NCI-H748 (cell line): ENCODE data around the gene PAQR7.
A peak's percentile ranks its signal among the peaks of the same experiment; 100 is the strongest.
"Not testable (repeated sequence)": the region's sequence is repeated elsewhere in the genome, so short reads cannot be mapped to it uniquely, and the experiment has no call there.

Experiments
- DNase-seq: peaks from one replicate; lab custom pipeline; 2025; ENCODE audit not compliant: unreplicated experiment; lab: John Stamatoyannopoulos, UW

The PAQR7 gene

GRCh38 chr1:25854554-25854953 lies 21.0 kb downstream of the PAQR7 start:
- no peak for DNase-seq

- no peak for DNase-seq
Measured at GRCh38 chr1:25848531-25848930, 27.0 kb downstream of the PAQR7 start.

GRCh38 chr1:25847929-25848328 lies 27.6 kb downstream of the PAQR7 start:
- no peak for DNase-seq

- DNase-seq = no peak
Measured at GRCh38 chr1:25845664-25846063, 29.8 kb downstream of the PAQR7 start.

GRCh38 chr1:25844536-25845337 lies 30.8 kb downstream of the PAQR7 start:
- DNase-seq = no peak

GRCh38 chr1:25843483-25843882 lies 32.0 kb downstream of the PAQR7 start:
- no peak for DNase-seq

- not testable (repeated sequence) for DNase-seq
Measured at GRCh38 chr1:25839808-25840207, 35.7 kb downstream of the PAQR7 start.

- DNase-seq = peak; percentile 5
Measured at GRCh38 chr1:25837262-25837875, 38.1 kb downstream of the PAQR7 start.

GRCh38 chr1:25836695-25837094 lies 38.8 kb downstream of the PAQR7 start:
- DNase-seq = no peak

- no peak for DNase-seq
Measured at GRCh38 chr1:25834894-25835293, 40.6 kb downstream of the PAQR7 start.

- DNase-seq = no peak
Measured at GRCh38 chr1:25833158-25833557, 42.4 kb downstream of the PAQR7 start.

- no peak for DNase-seq
Measured at GRCh38 chr1:25832336-25833037, 43.0 kb downstream of the PAQR7 start.

GRCh38 chr1:25831569-25832196 lies 43.8 kb downstream of the PAQR7 start:
- no peak for DNase-seq

- no peak for DNase-seq
Measured at GRCh38 chr1:25829046-25829445, 46.5 kb downstream of the PAQR7 start.

- DNase-seq = no peak
Measured at GRCh38 chr1:25828491-25828890, 47.0 kb downstream of the PAQR7 start.

- DNase-seq = no peak
Measured at GRCh38 chr1:25826571-25826970, 48.9 kb downstream of the PAQR7 start.

GRCh38 chr1:25825605-25826004 lies 49.9 kb downstream of the PAQR7 start:
- no peak for DNase-seq

- no peak for DNase-seq
Measured at GRCh38 chr1:25821630-25822091, 53.8 kb downstream of the PAQR7 start.

GRCh38 chr1:25821112-25821476 lies 54.4 kb downstream of the PAQR7 start:
- DNase-seq = no peak

- DNase-seq = peak; percentile 60
Measured at GRCh38 chr1:25820247-25821111, 55.0 kb downstream of the PAQR7 start.
